ENCODE measurements around the gene MTM1.

GRCh38 chrX:150715184-150715583, 146.8 kb downstream of the MTM1 start:
- TF ChIP-seq ZNF24 (IDR thresholded peaks at IDR 0.05) (no peak), EP300 (IDR thresholded peaks at IDR 0.05; ENCODE audit: low read length) (no peak), YY1 (IDR thresholded peaks at IDR 0.05; ENCODE audit: borderline replicate concordance in 1 of 3, control insufficient read depth in 1 of 3, extremely low read depth in 1 of 3, insufficient read depth in 3 of 3, insufficient read length in 1 of 3, insufficient replicate concordance in 2 of 3, low read depth in 1 of 3, low read length in 2 of 3) (no peak), ZNF780A (CRISPR knock-in tag; IDR thresholded peaks at IDR 0.05) (no peak), RFX5 (IDR thresholded peaks at IDR 0.05; ENCODE audit: low read depth, low read length) (no peak)
- TF ChIP-seq, protein P1, sequence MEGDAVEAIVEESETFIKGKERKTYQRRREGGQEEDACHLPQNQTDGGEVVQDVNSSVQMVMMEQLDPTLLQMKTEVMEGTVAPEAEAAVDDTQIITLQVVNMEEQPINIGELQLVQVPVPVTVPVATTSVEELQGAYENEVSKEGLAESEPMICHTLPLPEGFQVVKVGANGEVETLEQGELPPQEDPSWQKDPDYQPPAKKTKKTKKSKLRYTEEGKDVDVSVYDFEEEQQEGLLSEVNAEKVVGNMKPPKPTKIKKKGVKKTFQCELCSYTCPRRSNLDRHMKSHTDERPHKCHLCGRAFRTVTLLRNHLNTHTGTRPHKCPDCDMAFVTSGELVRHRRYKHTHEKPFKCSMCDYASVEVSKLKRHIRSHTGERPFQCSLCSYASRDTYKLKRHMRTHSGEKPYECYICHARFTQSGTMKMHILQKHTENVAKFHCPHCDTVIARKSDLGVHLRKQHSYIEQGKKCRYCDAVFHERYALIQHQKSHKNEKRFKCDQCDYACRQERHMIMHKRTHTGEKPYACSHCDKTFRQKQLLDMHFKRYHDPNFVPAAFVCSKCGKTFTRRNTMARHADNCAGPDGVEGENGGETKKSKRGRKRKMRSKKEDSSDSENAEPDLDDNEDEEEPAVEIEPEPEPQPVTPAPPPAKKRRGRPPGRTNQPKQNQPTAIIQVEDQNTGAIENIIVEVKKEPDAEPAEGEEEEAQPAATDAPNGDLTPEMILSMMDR (IDR thresholded peaks at IDR 0.05 in 2 of 3, conservative IDR thresholded peaks at IDR 0.05 in 1 of 3; ENCODE audit: insufficient read depth in 2 of 3, low read depth in 1 of 3, low read length in 3 of 3) = no peak
